NCI-H460 (cell line): ENCODE data around the gene ZBTB7A. TPM values are rescaled to one million over a fixed set of nuclear protein-coding genes. Genes with fewer than 3 reads are reported as not detected.

Experiments
- DNase-seq: peaks from one replicate; pipeline ENCODE4 v3.0.0-alpha.2; 2016; ENCODE audit warnings: low read depth; ENCODE audit errors: extremely low read depth
- total RNA-seq: library from RNA; depleted of rRNA; stranded (reverse); fragments of >200 nt; shearing (Covaris generic); gene quantifications from 2 replicates; pipeline ENCODE4 v1.2.3, GENCODE V29; 2014

Gene ZBTB7A
- total RNA-seq, 1 experiment from 2014 or later, result 12.2 TPM

GRCh38 chr19:4069331-4069959 lies 2.7 kb upstream of the ZBTB7A start:
- no peak for DNase-seq

DNA sequence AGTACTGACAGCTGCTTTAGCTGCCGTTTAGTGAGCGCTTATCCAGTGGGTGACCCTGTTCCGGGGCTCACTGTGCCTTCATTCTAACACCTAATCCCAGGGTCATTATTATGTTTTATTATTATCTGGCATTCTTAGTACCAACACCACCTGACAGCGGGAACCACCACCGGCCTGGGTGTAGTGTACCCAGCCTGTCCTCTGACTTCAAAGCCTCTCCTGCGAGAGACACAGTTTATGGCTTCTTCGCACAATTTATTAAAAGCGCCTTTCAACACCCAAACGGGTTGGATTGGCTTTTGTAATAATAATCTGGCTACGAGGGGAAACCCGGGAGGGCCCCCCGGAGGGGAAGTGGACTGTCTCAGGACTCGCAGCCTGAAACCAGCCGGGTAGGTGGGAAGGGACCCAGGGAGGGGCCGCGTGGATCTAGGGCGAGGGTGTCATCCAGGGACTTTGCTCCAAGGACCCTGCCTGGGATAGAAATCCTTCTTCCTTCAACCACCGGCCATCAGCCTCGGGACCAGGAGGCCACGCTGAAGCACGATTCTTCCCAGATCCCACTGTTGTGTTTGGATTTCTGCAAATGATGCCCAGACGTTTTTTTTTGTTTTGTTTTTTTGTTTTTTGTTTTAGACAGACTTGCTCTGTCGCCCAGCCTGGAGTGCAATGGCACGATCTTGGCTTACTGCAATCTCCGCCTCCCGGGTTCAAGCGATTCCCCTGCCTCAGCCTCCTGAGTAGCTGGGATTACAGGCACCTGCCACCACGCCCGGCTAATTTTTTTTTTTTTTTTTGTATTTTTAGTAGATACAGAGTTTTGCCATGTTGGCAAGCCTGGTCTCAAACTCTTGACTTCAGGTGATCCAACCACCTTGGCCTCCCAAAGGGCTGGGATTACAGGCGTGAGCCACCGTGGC lies 1.6 kb upstream of the ZBTB7A start:
- no peak for DNase-seq

DNA sequence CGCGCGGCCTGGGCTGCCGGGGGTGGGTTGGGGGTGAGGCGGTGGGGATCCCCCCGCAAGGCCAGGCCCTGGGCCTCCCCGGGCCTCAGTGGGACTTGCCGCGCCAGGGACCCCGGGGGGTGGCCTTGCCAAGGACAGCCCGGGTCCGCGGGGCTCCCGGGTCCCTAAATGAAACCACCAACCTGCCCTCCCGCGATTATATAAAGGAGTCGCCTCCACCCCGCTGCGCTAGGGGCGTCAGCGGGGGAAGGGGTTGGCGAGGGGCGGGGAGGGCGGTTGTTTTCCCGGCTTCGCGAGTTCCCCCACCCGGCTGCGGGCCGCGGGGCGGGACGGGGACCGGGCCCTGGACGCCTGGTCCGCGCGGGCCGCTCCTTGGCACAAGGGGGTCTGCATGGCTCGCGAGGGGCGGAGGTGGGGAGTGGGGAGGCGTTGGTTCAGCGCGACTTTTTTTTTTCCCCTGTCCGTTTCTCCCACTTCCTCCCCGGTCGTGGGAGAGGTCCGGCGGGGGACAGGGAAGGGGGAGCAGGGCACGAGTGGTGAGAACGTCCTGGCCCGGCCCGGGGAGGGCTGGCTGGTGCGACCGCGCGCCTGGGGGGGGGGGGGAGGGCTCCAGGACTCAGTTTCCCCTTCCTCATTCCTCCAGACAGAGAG lies 822 bp upstream of the ZBTB7A start:
- DNase-seq, result no peak

GRCh38 chr19:4066176-4066606 lies 508 bp downstream of the ZBTB7A start:
- DNase-seq, result no peak

DNA sequence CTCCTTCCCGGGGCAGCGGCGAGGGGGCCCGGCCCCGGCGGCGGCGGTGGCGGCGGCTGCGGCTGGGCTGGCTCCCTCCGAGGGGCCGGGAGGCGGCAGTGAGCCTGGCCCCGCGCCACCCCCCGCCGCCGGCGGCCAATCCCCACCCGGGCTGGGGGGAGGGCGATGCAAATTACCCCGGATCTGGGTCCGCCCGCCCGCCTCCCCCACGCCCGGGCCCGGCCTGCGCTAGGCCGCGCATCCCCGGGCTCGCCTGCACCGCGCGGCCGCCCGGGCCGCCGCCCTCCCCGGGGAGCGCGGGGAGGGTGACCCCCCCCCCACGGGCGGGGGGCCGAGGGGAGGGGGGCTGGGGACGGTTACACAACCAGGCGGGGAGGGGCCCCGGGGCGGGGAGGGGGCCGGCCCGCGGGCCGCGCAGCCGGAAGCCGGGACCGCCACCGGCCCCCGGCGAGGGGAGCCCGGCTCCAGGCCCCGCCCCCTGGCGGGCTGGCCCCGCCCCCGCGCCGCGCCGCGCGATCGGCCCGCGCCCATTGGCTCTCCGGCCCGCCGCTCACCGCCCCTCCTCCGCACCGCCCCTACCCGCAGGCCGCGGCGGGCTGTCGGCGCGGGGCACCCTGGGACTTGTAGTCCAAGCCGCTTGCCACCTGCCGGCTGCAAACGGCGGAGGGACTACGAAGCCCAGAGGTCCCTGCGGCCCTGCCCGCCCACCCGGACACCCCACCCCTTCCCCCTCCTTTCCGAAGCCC lies 1.1 kb downstream of the ZBTB7A start:
- DNase-seq, result peak; percentile 89

DNA sequence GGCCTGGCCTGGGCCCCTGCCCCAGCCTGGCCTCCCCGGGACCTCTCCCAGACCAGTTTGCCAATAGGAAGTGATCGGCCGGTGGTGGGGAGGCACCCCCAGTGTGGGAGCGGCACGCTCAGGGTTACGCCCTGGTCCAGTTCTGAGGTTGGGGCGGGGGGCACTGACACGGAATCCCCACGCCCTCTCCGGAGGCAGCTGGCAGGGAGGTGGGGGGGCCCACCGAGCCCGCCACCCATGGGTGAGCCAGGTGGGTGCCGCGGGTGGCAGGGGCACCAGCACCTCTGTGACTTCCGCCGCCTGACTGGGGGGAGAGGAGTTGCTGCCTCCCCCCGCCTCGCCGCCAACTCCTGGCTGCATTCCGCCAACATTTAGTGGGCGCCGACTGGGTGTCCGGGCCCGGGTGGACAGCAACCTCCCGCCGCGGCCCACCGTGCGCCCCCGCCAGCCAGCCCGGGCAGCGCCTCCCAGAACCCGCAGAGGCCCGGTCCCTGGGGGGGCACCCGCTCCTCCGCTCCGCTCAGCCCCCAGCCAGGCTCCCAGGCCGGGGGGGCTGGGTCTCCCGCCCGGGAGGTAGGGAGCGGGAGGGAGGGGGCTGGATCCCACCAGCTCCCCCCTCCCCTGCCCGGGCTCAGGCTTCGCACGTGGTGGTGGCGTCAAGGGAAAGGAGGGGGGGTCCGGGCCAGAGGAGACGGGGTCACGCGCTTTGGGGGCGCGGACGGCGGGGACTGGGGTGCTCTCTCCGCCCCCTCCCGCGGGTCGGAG lies 2.0 kb downstream of the ZBTB7A start:
- no peak for DNase-seq

DNA sequence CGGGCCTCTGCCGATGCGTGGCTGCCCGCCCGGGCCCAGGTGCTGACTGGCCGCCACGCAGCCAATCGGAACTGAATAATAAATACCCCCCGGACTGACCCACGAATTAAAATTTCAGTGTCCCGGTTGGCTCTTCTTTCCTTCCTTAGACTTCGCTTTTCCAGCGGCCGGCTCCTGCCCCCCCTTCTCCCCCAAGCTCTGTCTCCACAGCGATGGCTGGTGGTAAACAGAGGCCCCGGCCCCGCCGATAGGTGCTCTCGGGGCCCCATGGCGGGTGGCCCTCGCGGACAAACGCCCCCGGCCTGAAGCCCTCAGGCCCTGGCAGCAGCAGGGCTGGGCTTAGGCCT lies 2.6 kb downstream of the ZBTB7A start:
- no peak for DNase-seq

- DNase-seq, result no peak
These were observed 3.1 kb downstream of the ZBTB7A start for GRCh38 chr19:4063369-4064148.

GRCh38 chr19:4062419-4063368 lies 4.0 kb downstream of the ZBTB7A start:
- DNase-seq, result no peak

DNA sequence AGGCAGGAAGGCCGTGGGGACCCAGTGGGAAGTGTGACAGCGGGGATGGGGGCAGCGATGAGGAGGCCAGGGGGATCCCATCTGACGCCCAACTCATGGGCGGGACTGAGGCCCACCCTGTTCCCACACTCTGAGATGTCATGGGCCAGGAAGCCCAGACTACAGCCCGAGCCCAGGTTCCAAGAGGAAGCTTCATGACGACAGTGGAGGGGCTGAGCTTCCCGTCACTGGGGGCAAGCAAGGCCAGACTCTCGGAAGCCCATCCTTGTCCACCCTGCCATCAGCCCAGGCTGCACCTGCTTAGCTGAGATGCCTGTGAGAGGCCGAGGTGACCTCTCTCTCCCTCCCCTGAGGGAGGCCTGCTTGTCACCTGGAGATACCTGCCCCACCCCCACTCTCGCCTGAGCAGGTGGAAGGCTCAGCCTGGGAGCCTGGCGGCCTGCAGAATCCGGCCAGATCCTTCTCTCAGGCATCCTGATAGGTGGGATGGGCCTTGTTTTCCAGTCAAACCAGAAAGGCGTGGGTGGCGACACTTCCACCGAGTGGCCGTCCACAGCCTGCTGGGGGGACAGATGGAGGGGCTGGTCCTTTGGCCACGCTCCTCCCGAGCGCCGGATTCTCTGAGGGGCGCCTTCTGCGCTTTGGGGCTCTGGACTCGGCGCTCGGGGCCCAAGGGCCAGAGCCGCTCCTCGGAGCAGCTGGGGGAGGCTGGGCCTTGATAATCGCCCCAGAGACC lies 4.8 kb downstream of the ZBTB7A start:
- DNase-seq, result no peak

DNA sequence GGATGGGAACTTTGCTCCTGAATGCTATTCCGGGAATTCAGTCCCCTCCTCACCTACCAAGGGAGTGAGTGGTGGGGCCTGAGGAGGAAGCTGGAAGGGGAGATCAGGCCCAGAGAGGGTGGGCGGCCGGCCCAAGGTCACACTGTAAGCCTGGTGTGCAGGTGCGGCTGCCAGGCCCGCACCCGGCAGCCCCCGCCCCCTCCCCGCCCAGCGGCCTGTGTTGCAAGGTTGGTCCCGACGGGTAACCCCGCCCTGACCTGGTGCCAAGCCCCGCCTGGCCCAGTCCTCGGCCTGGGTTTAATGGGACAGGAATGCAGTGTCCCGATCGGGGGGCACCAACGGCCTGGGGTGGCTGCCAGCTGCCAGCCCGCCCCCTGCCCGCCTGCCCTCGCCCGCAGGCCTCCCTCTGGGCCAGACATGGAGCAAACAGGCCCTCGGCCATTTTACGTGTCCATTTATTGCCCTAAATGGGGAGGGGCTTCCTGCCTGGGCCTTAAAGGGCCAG lies 5.5 kb downstream of the ZBTB7A start:
- DNase-seq, result no peak

DNA sequence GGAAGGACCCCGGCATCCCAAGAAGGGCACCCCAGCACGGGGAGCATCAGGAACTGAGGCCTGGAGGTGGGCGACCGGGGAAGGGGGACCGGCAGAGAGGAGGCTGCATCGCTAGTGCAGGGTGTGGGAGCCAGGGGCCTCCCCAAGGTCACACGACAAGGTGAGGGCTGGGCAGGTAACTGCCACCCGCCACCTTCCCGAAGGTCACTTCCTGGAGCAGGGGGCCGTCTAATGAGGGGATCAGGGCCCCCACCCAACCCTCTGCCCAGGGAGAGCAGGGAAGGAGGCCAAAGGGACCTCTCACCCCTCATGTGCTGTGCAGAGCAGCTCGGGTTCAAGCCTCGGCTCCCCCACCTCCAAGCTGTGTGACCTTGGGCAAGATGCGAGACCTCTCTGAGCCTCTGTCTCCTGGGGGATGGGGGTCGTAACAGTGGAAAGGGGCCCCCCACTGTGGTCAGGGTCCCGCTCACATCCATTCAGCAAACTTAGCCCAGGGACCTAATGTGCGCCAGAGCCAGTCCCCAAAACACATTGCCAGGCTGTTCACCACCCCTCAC lies 6.0 kb downstream of the ZBTB7A start:
- DNase-seq, result no peak

GRCh38 chr19:4059891-4060620 lies 6.6 kb downstream of the ZBTB7A start:
- no peak for DNase-seq

- no peak for DNase-seq
These were observed 7.2 kb downstream of the ZBTB7A start for GRCh38 chr19:4059453-4059871.

- DNase-seq, result no peak
These were observed 7.8 kb downstream of the ZBTB7A start for GRCh38 chr19:4058693-4059452.
